Peyer's patch (tissue), 4 donors: ENCODE results near the gene GNAL.

Experiments
- CTCF ChIP-seq, 6 experiments: fragments of 450-650 bp in 4 of 6; fragments of 200-600 bp in 2 of 6; sonication (generic) in 1 of 6; IDR thresholded peaks; one replicate each; pipeline ENCODE4 v1.5.1; 2017 to 2019; ENCODE audit warnings: antibody characterized with exemption in 6 of 6, mild to moderate bottlenecking in 3 of 6, moderate library complexity in 1 of 6
- POLR2A ChIP-seq, 2 donors: fragments of 450-650 bp; IDR thresholded peaks; one replicate each; pipeline ENCODE4 v1.5.1; 2017; ENCODE audit warnings: antibody characterized with exemption in 2 of 2, mild to moderate bottlenecking in 2 of 2, moderate library complexity in 2 of 2

GRCh38 chr18:11733031-11733430, 44.0 kb downstream of the GNAL start:
- peak; percentile 37 to 85 (median 77) for TF ChIP-seq CTCF (IDR thresholded peaks at IDR 0.05)
- no peak for TF ChIP-seq POLR2A (IDR thresholded peaks at IDR 0.05)
